Large intestine (tissue), 3 donors: ENCODE data around the gene SCPEP1. TPM values are rescaled to one million over a fixed set of nuclear protein-coding genes. Genes with fewer than 3 reads are reported as not detected.

Experiments used
- DNase-seq, 2 donors: peaks; one replicate each; pipeline versions ENCODE4 v3.0.0 to v3.0.0-alpha.2; 2013
- H3K27ac ChIP-seq: one replicate; pipeline ENCODE4 v1.5.1; 2013; ENCODE audit warnings: low read length
- H3K27me3 ChIP-seq: 2 replicates; pipeline ENCODE4 v1.6.1; 2013; ENCODE audit warnings: low read length; ENCODE audit not compliant: control insufficient read depth, insufficient read depth
- H3K36me3 ChIP-seq: 2 replicates; pipeline ENCODE4 v1.6.1; 2013; ENCODE audit warnings: low read length; ENCODE audit not compliant: control insufficient read depth, insufficient read depth
- H3K4me1 ChIP-seq: one replicate; pipeline ENCODE4 v1.6.1; 2013; ENCODE audit warnings: low read length; ENCODE audit not compliant: control insufficient read depth, insufficient read depth
- H3K4me3 ChIP-seq: one replicate; pipeline ENCODE4 v1.5.1; 2013; ENCODE audit warnings: low read length
- H3K9me3 ChIP-seq: one replicate; pipeline ENCODE4 v1.6.1; 2013; ENCODE audit warnings: mild to moderate bottlenecking, low read depth, low read length, moderate library complexity; ENCODE audit not compliant: control insufficient read depth
- WGBS: methylation state at CpG from one replicate; pipeline ENCODE4 v1.1.5; 2013; ENCODE audit warnings: low lambda C conversion rate; ENCODE audit not compliant: insufficient coverage; 5-methylcytosine and 5-hydroxymethylcytosine counted together
- polyA plus RNA-seq: library from polyadenylated mRNA; unstranded; fragments of 120-200 nt; gene quantifications from one replicate; pipeline ENCODE4 v1.2.1, GENCODE V29; 2013

Gene SCPEP1
- polyA plus RNA-seq, 1 donor, result 323 TPM

DNA sequence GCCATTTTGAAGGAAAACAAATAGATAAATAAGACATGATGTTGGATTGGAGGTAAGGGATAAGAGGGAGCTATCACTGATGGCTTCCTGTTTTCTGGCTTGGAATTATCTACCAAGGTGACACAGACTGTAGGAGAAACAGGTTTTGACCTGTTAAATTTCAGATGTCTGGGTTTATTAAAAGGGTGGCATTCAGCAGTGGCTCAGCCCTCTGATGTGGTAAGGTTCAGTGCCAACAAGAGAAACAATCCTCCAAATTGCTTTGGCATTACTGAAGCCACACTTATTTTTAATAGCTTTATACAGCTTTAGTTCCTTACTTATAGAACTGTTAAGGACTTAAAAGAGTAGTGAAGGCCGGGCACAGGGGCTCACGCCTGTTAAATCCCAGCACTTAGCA lies 70.2 kb downstream of the SCPEP1 start:
- WGBS, result no CpG with 5 or more reads among the region's 2 CpGs
- H3K4me1 ChIP-seq, result peaks cover 7% of the 10 kb centered on the region

DNA sequence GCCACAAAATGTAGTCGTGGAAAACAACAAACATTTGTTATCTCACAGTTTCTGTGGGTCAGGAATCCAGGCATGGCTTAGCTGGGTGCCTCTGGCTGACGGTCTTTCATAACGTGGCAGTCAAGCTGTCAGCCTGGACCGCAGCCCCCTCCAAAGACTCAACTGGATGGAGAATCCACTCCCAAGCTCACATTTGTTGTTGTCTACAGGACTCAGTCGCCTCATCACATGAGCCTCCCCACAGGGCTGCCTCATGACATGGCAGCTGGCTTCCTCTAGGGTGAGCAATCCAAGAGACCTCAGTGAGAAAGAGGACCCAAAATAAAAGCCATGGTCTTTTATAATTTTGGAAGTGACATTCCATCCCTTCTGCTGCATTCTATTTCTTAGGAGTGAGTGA lies 72.4 kb downstream of the SCPEP1 start:
- Histone ChIP-seq H3K9me3 (peaks cover 8% of the 10 kb centered on the region), H3K27me3 (peaks cover 18% of the 10 kb centered on the region), H3K4me1 (peaks cover 11% of the 10 kb centered on the region), H3K27ac (no peak overlapping the region), H3K36me3 (no peaks in the 10 kb centered on the region), H3K4me3 (no peak overlapping the region)
- no peak for DNase-seq
- WGBS, result no CpG with 5 or more reads among the region's 5 CpGs

More for the DNA sequence above, 70.2 kb downstream of the SCPEP1 start:
- peaks cover 8% of the 10 kb centered on the region for H3K9me3 ChIP-seq
- no peak for DNase-seq
- H3K36me3 ChIP-seq, result no peaks in the 10 kb centered on the region
- peaks cover 35% of the 10 kb centered on the region for H3K27me3 ChIP-seq
- H3K4me3 ChIP-seq, result no peak overlapping the region
- H3K27ac ChIP-seq, result no peak overlapping the region

DNA sequence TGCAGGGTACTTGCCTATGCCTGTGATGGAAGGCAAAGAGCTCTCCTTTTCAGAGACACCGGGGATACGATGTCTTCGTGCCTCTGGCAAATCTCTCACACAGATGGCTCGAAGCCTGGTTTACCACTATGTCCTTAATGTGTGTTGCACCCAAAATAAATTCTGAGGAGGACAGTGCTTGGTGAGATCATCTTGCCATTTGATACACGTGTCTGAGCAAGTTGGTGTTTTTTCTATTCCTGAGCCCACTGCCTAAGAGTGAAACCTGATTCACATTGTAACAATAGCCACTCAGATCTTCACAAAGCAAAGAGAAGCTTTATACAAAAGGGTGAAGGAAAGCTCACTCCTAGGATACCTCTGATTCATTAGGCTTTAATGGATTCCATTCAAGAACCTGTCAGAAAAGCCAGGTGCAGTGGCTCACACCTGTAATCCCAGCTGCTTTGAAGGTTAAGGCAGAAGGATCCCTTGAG lies 74.0 kb downstream of the SCPEP1 start:
- H3K4me3 ChIP-seq, result no peak overlapping the region
- peaks cover 4% of the 10 kb centered on the region for H3K4me1 ChIP-seq
- H3K27ac ChIP-seq, result no peak overlapping the region
- whole genome bisulfite sequencing, result no CpG with 5 or more reads among the region's 5 CpGs
- H3K27me3 ChIP-seq, result peaks cover 3% of the 10 kb centered on the region
- DNase-seq, result no peak
- no peaks in the 10 kb centered on the region for H3K36me3 ChIP-seq
- no peaks in the 10 kb centered on the region for H3K9me3 ChIP-seq

Other genes with a start within 250 kb of the SCPEP1 start
- gene C17orf67, start 144.2 kb upstream of the SCPEP1 start, polyA plus RNA-seq, result 1.0 TPM
- gene DGKE, start 144.0 kb upstream of the SCPEP1 start, polyA plus RNA-seq, result 4.2 TPM
- 48.5 TPM for gene TRIM25, start 64.1 kb upstream of the SCPEP1 start, polyA plus RNA-seq
- 21.4 TPM for gene COIL, start 17.1 kb upstream of the SCPEP1 start, polyA plus RNA-seq
- gene AKAP1, start 107.1 kb downstream of the SCPEP1 start, polyA plus RNA-seq, result 78.8 TPM